ENCODE measurements around the gene ACTR10. TPM values are rescaled to one million over a fixed set of nuclear protein-coding genes. Genes with fewer than 3 reads are reported as not detected.

ACTR10 gene
- total RNA-seq, 2 donors from 2014 or later: 44.6 to 47.0 TPM

- no peaks in the 10 kb centered on the region for H3K9me3 Mint-ChIP-seq
- peak; percentile 43 to 56 for ATAC-seq (replicated peaks in 1 of 2)
- no peaks in the 10 kb centered on the region for H3K27me3 Mint-ChIP-seq (ENCODE audit: low read depth)
- H3K4me1 Mint-ChIP-seq (ENCODE audit: low read depth): peaks cover 56% of the 10 kb centered on the region
- H3K4me3 Mint-ChIP-seq: peak overlapping the region; percentile 60 to 89
- H3K27ac Mint-ChIP-seq: peak overlapping the region; percentile 98
- DNase-seq: no peak
- peaks cover 5 to 41% of the 10 kb centered on the region in 2 donors for H3K36me3 Mint-ChIP-seq (ENCODE audit: insufficient read depth in 2 of 2)
Observed at GRCh38 chr14:58275527-58276190, 75.7 kb downstream of the ACTR10 start.

GRCh38 chr14:58276208-58276607, 76.3 kb downstream of the ACTR10 start:
- peaks cover 56% of the 10 kb centered on the region for H3K4me1 Mint-ChIP-seq (ENCODE audit: low read depth)
- ATAC-seq (replicated peaks in 1 of 2) (peak; percentile 53 to 57), DNase-seq (no peak)
- H3K9me3 Mint-ChIP-seq: no peaks in the 10 kb centered on the region
- peaks cover 5 to 42% of the 10 kb centered on the region in 2 donors for H3K36me3 Mint-ChIP-seq (ENCODE audit: insufficient read depth in 2 of 2)
- peak overlapping the region; percentile 98 for H3K27ac Mint-ChIP-seq
- no peaks in the 10 kb centered on the region for H3K27me3 Mint-ChIP-seq (ENCODE audit: low read depth)
- peak overlapping the region in 1 of 2 donors; percentile 89 for H3K4me3 Mint-ChIP-seq

GRCh38 chr14:58278177-58278576, 78.2 kb downstream of the ACTR10 start:
- DNase-seq (no peak), ATAC-seq (replicated peaks in 1 of 2) (no peak)
- Mint-ChIP-seq H3K27me3 (ENCODE audit: low read depth) (no peaks in the 10 kb centered on the region), H3K36me3 (ENCODE audit: insufficient read depth in 2 of 2) (peaks cover 5 to 43% of the 10 kb centered on the region in 2 donors), H3K4me1 (ENCODE audit: low read depth) (peaks cover 70% of the 10 kb centered on the region), H3K27ac (peak overlapping the region; percentile 24), H3K9me3 (no peaks in the 10 kb centered on the region), H3K4me3 (no peak overlapping the region)

- Mint-ChIP-seq H3K4me3 (peak overlapping the region; percentile 70 to 96), H3K9me3 (no peaks in the 10 kb centered on the region), H3K36me3 (ENCODE audit: insufficient read depth in 2 of 2) (peaks cover 8 to 55% of the 10 kb centered on the region in 2 donors), H3K4me1 (ENCODE audit: low read depth) (peaks cover 73% of the 10 kb centered on the region), H3K27ac (peak overlapping the region; percentile 100), H3K27me3 (ENCODE audit: low read depth) (no peaks in the 10 kb centered on the region)
- ATAC-seq (replicated peaks in 1 of 2): peak; percentile 86 to 90
- peak; percentile 29 to 56 for DNase-seq
Observed at GRCh38 chr14:58280954-58281787, 81.2 kb downstream of the ACTR10 start.

- peaks cover 8 to 59% of the 10 kb centered on the region in 2 donors for H3K36me3 Mint-ChIP-seq (ENCODE audit: insufficient read depth in 2 of 2)
- peak overlapping the region; percentile 100 for H3K27ac Mint-ChIP-seq
- no peak for DNase-seq
- peaks cover 65% of the 10 kb centered on the region for H3K4me1 Mint-ChIP-seq (ENCODE audit: low read depth)
- H3K9me3 Mint-ChIP-seq: no peaks in the 10 kb centered on the region
- ATAC-seq (replicated peaks in 1 of 2): peak; percentile 3 to 14
- peak overlapping the region; percentile 70 to 96 for H3K4me3 Mint-ChIP-seq
- no peaks in the 10 kb centered on the region for H3K27me3 Mint-ChIP-seq (ENCODE audit: low read depth)
Observed at GRCh38 chr14:58281969-58282368, 82.0 kb downstream of the ACTR10 start.

GRCh38 chr14:58282925-58283593, 83.1 kb downstream of the ACTR10 start:
- no peak for ATAC-seq (replicated peaks in 1 of 2)
- H3K9me3 Mint-ChIP-seq: no peaks in the 10 kb centered on the region
- peak overlapping the region; percentile 100 for H3K27ac Mint-ChIP-seq
- H3K27me3 Mint-ChIP-seq (ENCODE audit: low read depth): no peaks in the 10 kb centered on the region
- peaks cover 13 to 63% of the 10 kb centered on the region in 2 donors for H3K36me3 Mint-ChIP-seq (ENCODE audit: insufficient read depth in 2 of 2)
- peaks cover 70% of the 10 kb centered on the region for H3K4me1 Mint-ChIP-seq (ENCODE audit: low read depth)
- peak overlapping the region in 1 of 2 donors; percentile 63 for H3K4me3 Mint-ChIP-seq
- DNase-seq: no peak

GRCh38 chr14:58283730-58284129, 83.8 kb downstream of the ACTR10 start:
- Mint-ChIP-seq H3K27ac (peak overlapping the region; percentile 100), H3K4me3 (peak overlapping the region in 1 of 2 donors; percentile 5), H3K4me1 (ENCODE audit: low read depth) (peaks cover 77% of the 10 kb centered on the region), H3K9me3 (no peaks in the 10 kb centered on the region), H3K36me3 (ENCODE audit: insufficient read depth in 2 of 2) (peaks cover 16 to 62% of the 10 kb centered on the region in 2 donors), H3K27me3 (ENCODE audit: low read depth) (no peaks in the 10 kb centered on the region)
- ATAC-seq (replicated peaks in 1 of 2): no peak
- DNase-seq: no peak

GRCh38 chr14:58285132-58285531, 85.2 kb downstream of the ACTR10 start:
- no peak for DNase-seq
- Mint-ChIP-seq H3K36me3 (ENCODE audit: insufficient read depth in 2 of 2) (peaks cover 19 to 57% of the 10 kb centered on the region in 2 donors), H3K9me3 (no peaks in the 10 kb centered on the region), H3K27me3 (ENCODE audit: low read depth) (no peaks in the 10 kb centered on the region), H3K4me1 (ENCODE audit: low read depth) (peaks cover 80% of the 10 kb centered on the region), H3K4me3 (no peak overlapping the region), H3K27ac (peak overlapping the region; percentile 14)
- ATAC-seq (replicated peaks in 1 of 2): no peak

Other genes with a start within 250 kb of the ACTR10 start
- gene ARMH4, start 47.9 kb upstream of the ACTR10 start, total RNA-seq: not detected
- 100 to 1,000 TPM; 177 to 194 TPM for gene PSMA3, start 44.7 kb downstream of the ACTR10 start, total RNA-seq
- gene ARID4A, start 98.4 kb downstream of the ACTR10 start, total RNA-seq: 10 to 100 TPM; 33.9 to 42.2 TPM
- not detected for gene TOMM20L, start 195.8 kb downstream of the ACTR10 start, total RNA-seq
- 10 to 100 TPM; 70.6 to 93.5 TPM for gene TIMM9, start 227.4 kb downstream of the ACTR10 start, total RNA-seq
- 10 to 100 TPM; 44.7 to 53.9 TPM for gene KIAA0586, start 227.6 kb downstream of the ACTR10 start, total RNA-seq

All from activated T-cell treated with anti-CD3 and anti-CD28 coated beads, Interleukin-2, amount 50 U/mL, for 72 hours (primary cell).